K562 (cell line): Measurements from ENCODE around the gene INHBC. TPM values are rescaled to one million over a fixed set of nuclear protein-coding genes. Genes with fewer than 3 reads are reported as not detected.

Experiments
- ATF6 ChIP-seq: sonication (generic); formaldehyde crosslinking; IDR thresholded peaks from 2 replicates; pipeline ENCODE4 v1.4.0; 2020; ENCODE audit warnings: mild to moderate bottlenecking, missing genetic modification reagents
- CREB3 ChIP-seq: fragments of 450-650 bp; conservative IDR thresholded peaks from 2 replicates; pipeline ENCODE4 v1.6.1; 2016; ENCODE audit warnings: missing genetic modification characterization, low read depth, mild to moderate bottlenecking, missing compliant biosample characterization, moderate library complexity
- FIP1L1 ChIP-seq: fragments of 200-400 bp; formaldehyde crosslinking; IDR thresholded peaks from 2 replicates; pipeline ENCODE4 v1.6.1; 2018; ENCODE audit warnings: mild to moderate bottlenecking, low read depth, low read length; ENCODE audit not compliant: poor library complexity, severe bottlenecking
- GABPB1 ChIP-seq: sonication (generic); formaldehyde crosslinking; IDR thresholded peaks from 2 replicates; pipeline ENCODE4 v1.8.0; 2022; ENCODE audit warnings: mild to moderate bottlenecking, missing genetic modification reagents
- GTF3C2 ChIP-seq: IDR thresholded peaks from 3 replicates; pipeline ENCODE4 v1.6.1; 2011; ENCODE audit warnings: borderline replicate concordance, mild to moderate bottlenecking, moderate library complexity; ENCODE audit not compliant: insufficient read length; ENCODE audit errors: extremely low read depth
- HDGF ChIP-seq: fragments of 450-650 bp; IDR thresholded peaks from 2 replicates; pipeline ENCODE4 v1.6.1; 2016
- MED1 ChIP-seq: sonication (generic); formaldehyde crosslinking; IDR thresholded peaks from 2 replicates; pipeline ENCODE4 v1.8.1; 2023; ENCODE audit warnings: missing genetic modification reagents, borderline replicate concordance
- MYC ChIP-seq, 2 experiments: fragments of 250-450 bp in 1 of 2; sonication (Bioruptor Pico) in 1 of 2; IDR thresholded peaks; 2 replicates each; pipeline versions ENCODE4 v1.5.1 to v1.6.1; 2012 to 2021; ENCODE audit warnings: low read depth in 2 of 2, borderline replicate concordance in 1 of 2, improper control_type of control experiment in 1 of 2, low read length in 1 of 2, mild to moderate bottlenecking in 1 of 2, moderate library complexity in 1 of 2
- NRF1 ChIP-seq, 2 experiments: fragments of 450-650 bp; IDR thresholded peaks in 1 of 2; conservative IDR thresholded peaks in 1 of 2; 2 replicates each; pipeline ENCODE4 v1.6.1; 2014; ENCODE audit warnings: mild to moderate bottlenecking in 2 of 2
- PHB2 ChIP-seq: fragments of 450-650 bp; IDR thresholded peaks from 2 replicates; pipeline ENCODE4 v1.6.1; 2017; ENCODE audit warnings: low read depth
- POLR2B ChIP-seq: fragments of 450-650 bp; IDR thresholded peaks from 2 replicates; pipeline ENCODE4 v1.6.1; 2018; ENCODE audit warnings: low read depth; ENCODE audit not compliant: partially characterized antibody
- POLR2G ChIP-seq: fragments of 200-400 bp; formaldehyde crosslinking; IDR thresholded peaks from 2 replicates; pipeline ENCODE4 v1.6.1; 2017; ENCODE audit warnings: low read depth, mild to moderate bottlenecking, antibody characterized with exemption, low read length, moderate library complexity
- RCOR1 ChIP-seq, 2 experiments: IDR thresholded peaks; 2 replicates each; pipeline ENCODE4 v1.6.1; 2012; ENCODE audit warnings: low read depth in 2 of 2, low read length in 2 of 2, borderline replicate concordance in 1 of 2, improper control_type of control experiment in 1 of 2
- SPI1 ChIP-seq: IDR thresholded peaks from 2 replicates; pipeline ENCODE4 v1.6.1; 2011; ENCODE audit warnings: low read depth, low read length, control low read depth, borderline replicate concordance
- SRF ChIP-seq, 2 experiments: fragments of 250-450, 450-650 bp in 1 of 2; sonication (Bioruptor Pico) in 1 of 2; sonication (generic) in 1 of 2; formaldehyde crosslinking; IDR thresholded peaks; 2 replicates each; pipeline versions ENCODE4 v1.5.0 to v1.5.1; 2020 to 2022; ENCODE audit warnings: mild to moderate bottlenecking in 1 of 2, missing genetic modification reagents in 1 of 2
- STAT5B ChIP-seq: fragments of 250-450 bp; sonication (Bioruptor Pico); IDR thresholded peaks from 2 replicates; pipeline ENCODE4 v1.8.0; 2021; ENCODE audit warnings: mild to moderate bottlenecking, inconsistent platforms
- TEAD1 ChIP-seq, 2 experiments: fragments of 450-650 bp in 1 of 2; sonication (generic) in 1 of 2; formaldehyde crosslinking; IDR thresholded peaks; 2 replicates each; pipeline versions ENCODE4 v1.4.0 to v1.8.0; 2020 to 2022; ENCODE audit warnings: mild to moderate bottlenecking in 2 of 2, missing genetic modification reagents in 1 of 2
- ZKSCAN3 ChIP-seq: fragments of 250-450 bp; sonication (Bioruptor Pico); IDR thresholded peaks from 2 replicates; pipeline ENCODE4 v1.4.0; 2020
- ZNF551 ChIP-seq: fragments of 250-450 bp; sonication (Bioruptor Pico); IDR thresholded peaks from 2 replicates; pipeline ENCODE4 v1.5.0; 2021; ENCODE audit warnings: mild to moderate bottlenecking, moderate library complexity
- polyA plus RNA-seq, 8 experiments: library from polyadenylated mRNA; depleted of rRNA in 4 of 8; stranded (reverse) in 5 of 8; unstranded in 3 of 8; fragments of >200 nt; fragmentation: Nextera tagmentation in 2 of 8; fragmentation: Illumina TruSeq in 1 of 8; extraction: Ambion mirVana in 2 of 8; extraction: Trizol in 1 of 8; gene quantifications; 2 replicates each; pipeline versions ENCODE4 v1.2.1 to v1.2.3, GENCODE V29; 2011 to 2014; ENCODE audit warnings: inconsistent platforms in 1 of 8, missing spikeins in 1 of 8
- total RNA-seq, 7 experiments: library from RNA; depleted of rRNA in 6 of 7; stranded (reverse); fragments of >200 nt in 6 of 7; fragmentation: Illumina TruSeq in 2 of 7; extraction: Trizol in 2 of 7; gene quantifications; 2 replicates each; pipeline versions ENCODE4 v1.2.1 to v1.2.3, GENCODE V29; 2011 to 2021; ENCODE audit warnings: low replicate concordance in 1 of 7
- TF ChIP-seq, protein P1 (sequence below): fragments of 450-650 bp; formaldehyde crosslinking; IDR thresholded peaks from 2 replicates; pipeline ENCODE4 v1.4.0; 2020; ENCODE audit warnings: mild to moderate bottlenecking, moderate library complexity

INHBC gene
- total and polyA plus RNA-seq, 9 of the 15 experiments (the other 6 are each of a cell fraction or from before 2014, with no cell fraction given) = 0.07 to 0.24 (median 0.15) TPM; not detected in 4

GRCh38 chr12:57459055-57459749 lies 24.6 kb downstream of the INHBC start (continued):
- TF ChIP-seq, protein P1, sequence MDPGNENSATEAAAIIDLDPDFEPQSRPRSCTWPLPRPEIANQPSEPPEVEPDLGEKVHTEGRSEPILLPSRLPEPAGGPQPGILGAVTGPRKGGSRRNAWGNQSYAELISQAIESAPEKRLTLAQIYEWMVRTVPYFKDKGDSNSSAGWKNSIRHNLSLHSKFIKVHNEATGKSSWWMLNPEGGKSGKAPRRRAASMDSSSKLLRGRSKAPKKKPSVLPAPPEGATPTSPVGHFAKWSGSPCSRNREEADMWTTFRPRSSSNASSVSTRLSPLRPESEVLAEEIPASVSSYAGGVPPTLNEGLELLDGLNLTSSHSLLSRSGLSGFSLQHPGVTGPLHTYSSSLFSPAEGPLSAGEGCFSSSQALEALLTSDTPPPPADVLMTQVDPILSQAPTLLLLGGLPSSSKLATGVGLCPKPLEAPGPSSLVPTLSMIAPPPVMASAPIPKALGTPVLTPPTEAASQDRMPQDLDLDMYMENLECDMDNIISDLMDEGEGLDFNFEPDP (CRISPR knock-in tag) = no peak
- TF ChIP-seq MYC (IDR thresholded peaks at IDR 0.05; ENCODE audit: low read depth, low read length) = peak; percentile 40
- TF ChIP-seq MYC (CRISPR knock-in tag; IDR thresholded peaks at IDR 0.05; ENCODE audit: borderline replicate concordance, low read depth) = no peak
- TF ChIP-seq GTF3C2 = no peak
- TF ChIP-seq ATF6 (CRISPR knock-in tag) = no peak
- no peak for TF ChIP-seq FIP1L1
- TF ChIP-seq ZKSCAN3 (CRISPR knock-in tag) = no peak
- TF ChIP-seq ZNF551 = no peak
- TF ChIP-seq NRF1 (conservative IDR thresholded peaks at IDR 0.05 in 1 of 2, IDR thresholded peaks at IDR 0.05 in 1 of 2) = peak; percentile 39 to 46
- no peak for TF ChIP-seq HDGF
- no peak for TF ChIP-seq CREB3 (tag)
- peak; percentile 26; the same call in 1 of the 2 replicates for TF ChIP-seq GABPB1 (CRISPR knock-in tag)
- no peak for TF ChIP-seq SPI1
- TF ChIP-seq POLR2G = peak; percentile 56
- peak; percentile 76 for TF ChIP-seq POLR2B
- no peak for TF ChIP-seq SRF (CRISPR knock-in tag; IDR thresholded peaks at IDR 0.05)
- no peak for TF ChIP-seq PHB2
- TF ChIP-seq TEAD1 (CRISPR knock-in tag; IDR thresholded peaks at IDR 0.05) = peak in 1 of 2 experiments; percentile 72; a peak in 2 of 4 replicates
- no peak for TF ChIP-seq STAT5B (CRISPR knock-in tag)
- TF ChIP-seq MED1 (CRISPR knock-in tag) = no peak
- TF ChIP-seq RCOR1 (IDR thresholded peaks at IDR 0.05; ENCODE audit: borderline replicate concordance in 1 of 2, low read depth in 2 of 2, low read length in 2 of 2) = peak in 1 of 2 experiments; percentile 33; a peak in 1 of 4 replicates
